Bronchial epithelial cell (primary cell): ENCODE data around the gene TTC12. TPM values are rescaled to one million over a fixed set of nuclear protein-coding genes. Genes with fewer than 3 reads are reported as not detected.

Source experiments
- DNase-seq: peaks from one replicate; pipeline ENCODE4 v3.0.0-alpha.2; 2010; ENCODE audit warnings: low read depth
- FAIRE-seq: peaks from 2 replicates; lab custom pipeline; 2011; peaks lifted over from hg19 to GRCh38; lab: Jason Lieb, UNC
- H3K27me3 ChIP-seq: 2 replicates; pipeline ENCODE4 v1.5.1; 2011; ENCODE audit warnings: low read length; ENCODE audit not compliant: control insufficient read depth, insufficient read depth
- H3K36me3 ChIP-seq: 2 replicates; pipeline ENCODE4 v1.5.1; 2011; ENCODE audit warnings: low read length; ENCODE audit not compliant: control insufficient read depth, insufficient read depth
- H3K4me3 ChIP-seq: 2 replicates; pipeline ENCODE4 v1.5.1; 2011; ENCODE audit warnings: mild to moderate bottlenecking, low read depth, low read length, control low read depth
- CTCF ChIP-seq: IDR thresholded peaks from 2 replicates; pipeline ENCODE4 v1.5.1; 2011; ENCODE audit warnings: mild to moderate bottlenecking, moderate library complexity, low read length, control low read depth, inconsistent platforms; ENCODE audit not compliant: insufficient read depth, severe bottlenecking
- total RNA-seq: library from RNA; depleted of rRNA; stranded (reverse); fragments of >200 nt; gene quantifications from 2 replicates; pipeline ENCODE4 v1.2.1, GENCODE V29; 2014

TTC12 gene
- total RNA-seq, 1 donor from 2014 or later: 12.9 TPM

GRCh38 chr11:113274713-113275582 is 39.4 kb upstream of the TTC12 start:
- TF ChIP-seq CTCF: peak; percentile 24
- DNase-seq: peak; percentile 36
- FAIRE-seq: no peak
- Histone ChIP-seq H3K36me3 (no peaks in the 10 kb centered on the region), H3K27me3 (peaks cover 1% of the 10 kb centered on the region), H3K4me3 (no peak overlapping the region)

- no peak for FAIRE-seq
- no peak for DNase-seq
- TF ChIP-seq CTCF: no peak
- no peaks in the 10 kb centered on the region for H3K36me3 ChIP-seq
- no peak overlapping the region for H3K4me3 ChIP-seq
- peaks cover 1% of the 10 kb centered on the region for H3K27me3 ChIP-seq
Measured at GRCh38 chr11:113275602-113276001, 38.8 kb upstream of the TTC12 start.

GRCh38 chr11:113276466-113276865 is 37.9 kb upstream of the TTC12 start:
- Histone ChIP-seq H3K4me3 (no peak overlapping the region), H3K36me3 (no peaks in the 10 kb centered on the region), H3K27me3 (peaks cover 1% of the 10 kb centered on the region)
- DNase-seq (no peak), FAIRE-seq (no peak)
- TF ChIP-seq CTCF: no peak

GRCh38 chr11:113277907-113278306 is 36.5 kb upstream of the TTC12 start:
- no peak for DNase-seq
- no peak for FAIRE-seq
- TF ChIP-seq CTCF: no peak
- H3K4me3 ChIP-seq: no peak overlapping the region
- no peaks in the 10 kb centered on the region for H3K36me3 ChIP-seq
- no peaks in the 10 kb centered on the region for H3K27me3 ChIP-seq

- TF ChIP-seq CTCF: no peak
Measured at GRCh38 chr11:113278481-113278880, 35.9 kb upstream of the TTC12 start.

More at GRCh38 chr11:113278481-113278880, 35.9 kb upstream of the TTC12 start:
- Histone ChIP-seq H3K36me3 (no peaks in the 10 kb centered on the region), H3K4me3 (no peak overlapping the region), H3K27me3 (no peaks in the 10 kb centered on the region)
- no peak for FAIRE-seq
- no peak for DNase-seq
